Trophoblast cell (in vitro differentiated cells and primary cell): ENCODE results near the gene CNOT3.

Source experiments
- DNase-seq, 2 donors: peaks; one replicate each; pipeline ENCODE4 v3.0.0-alpha.2; 2016
- H2AFZ ChIP-seq: 2 replicates; pipeline ENCODE4 v1.6.1; 2013; ENCODE audit warnings: low read length, moderate library complexity, mild to moderate bottlenecking; ENCODE audit not compliant: insufficient read depth, poor library complexity
- H2AK5ac ChIP-seq: 2 replicates; pipeline ENCODE4 v1.6.1; 2013; ENCODE audit warnings: mild to moderate bottlenecking, low read length
- H2BK120ac ChIP-seq: 2 replicates; pipeline ENCODE4 v1.6.1; 2013; ENCODE audit warnings: low read length, mild to moderate bottlenecking, moderate library complexity; ENCODE audit not compliant: insufficient read depth, poor library complexity
- H2BK12ac ChIP-seq: 2 replicates; pipeline ENCODE4 v1.6.1; 2013; ENCODE audit warnings: mild to moderate bottlenecking, low read length, moderate library complexity
- H2BK5ac ChIP-seq: 2 replicates; pipeline ENCODE4 v1.6.1; 2013; ENCODE audit warnings: low read length, low read depth, moderate library complexity, mild to moderate bottlenecking; ENCODE audit not compliant: poor library complexity
- H3K14ac ChIP-seq: 2 replicates; pipeline ENCODE4 v1.6.1; 2013; ENCODE audit warnings: mild to moderate bottlenecking, low read length
- H3K18ac ChIP-seq: 2 replicates; pipeline ENCODE4 v1.6.1; 2013; ENCODE audit warnings: mild to moderate bottlenecking, low read length
- H3K23ac ChIP-seq: 2 replicates; pipeline ENCODE4 v1.6.1; 2013; ENCODE audit warnings: low read length
- H3K27ac ChIP-seq: 2 replicates; pipeline ENCODE4 v1.5.1; 2013; ENCODE audit warnings: low read depth, mild to moderate bottlenecking, inconsistent platforms, low read length, moderate library complexity
- H3K27me3 ChIP-seq: 2 replicates; pipeline ENCODE4 v1.6.1; 2013; ENCODE audit warnings: inconsistent platforms, mild to moderate bottlenecking, low read length, moderate library complexity; ENCODE audit not compliant: insufficient read depth
- H3K36me3 ChIP-seq, 2 experiments: 1 replicate in 1 of 2; 2 replicates in 1 of 2; pipeline ENCODE4 v1.6.1; 2013; ENCODE audit warnings: low read length in 2 of 2, mild to moderate bottlenecking in 2 of 2, moderate library complexity in 1 of 2; ENCODE audit not compliant: insufficient read depth in 2 of 2, control insufficient read depth in 1 of 2
- H3K4ac ChIP-seq: 2 replicates; pipeline ENCODE4 v1.6.1; 2013; ENCODE audit warnings: low read depth, mild to moderate bottlenecking, low read length, moderate library complexity
- H3K4me1 ChIP-seq, 2 experiments: 1 replicate in 1 of 2; 2 replicates in 1 of 2; pipeline ENCODE4 v1.6.1; 2013; ENCODE audit warnings: low read length in 2 of 2, mild to moderate bottlenecking in 2 of 2, moderate library complexity in 1 of 2; ENCODE audit not compliant: insufficient read depth in 2 of 2, control insufficient read depth in 1 of 2
- H3K4me2 ChIP-seq: 2 replicates; pipeline ENCODE4 v1.6.1; 2013; ENCODE audit warnings: inconsistent platforms, mild to moderate bottlenecking, low read length, moderate library complexity
- H3K4me3 ChIP-seq: 2 replicates; pipeline ENCODE4 v1.5.1; 2013; ENCODE audit warnings: mild to moderate bottlenecking, low read depth, low read length, inconsistent platforms
- H3K79me1 ChIP-seq: one replicate; pipeline ENCODE4 v1.6.1; 2013; ENCODE audit warnings: low read length
- H3K79me2 ChIP-seq: 2 replicates; pipeline ENCODE4 v1.6.1; 2013; ENCODE audit warnings: low read length, mild to moderate bottlenecking; ENCODE audit not compliant: control insufficient read depth, insufficient read depth, poor library complexity
- H3K9ac ChIP-seq: 2 replicates; pipeline ENCODE4 v1.6.1; 2013; ENCODE audit warnings: mild to moderate bottlenecking, low read length
- H3K9me3 ChIP-seq: 2 replicates; pipeline ENCODE4 v1.6.1; 2013; ENCODE audit warnings: low read depth, mild to moderate bottlenecking, control low read depth, inconsistent platforms, low read length; ENCODE audit not compliant: insufficient read depth
- H4K12ac ChIP-seq: 2 replicates; pipeline ENCODE4 v1.6.1; 2013; ENCODE audit warnings: low read depth, mild to moderate bottlenecking, low read length, moderate library complexity
- H4K8ac ChIP-seq: 2 replicates; pipeline ENCODE4 v1.6.1; 2013; ENCODE audit warnings: low read depth, mild to moderate bottlenecking, low read length, moderate library complexity
- H4K91ac ChIP-seq: one replicate; pipeline ENCODE4 v1.6.1; 2013; ENCODE audit warnings: low read depth, mild to moderate bottlenecking, low read length, moderate library complexity
- WGBS: extraction: QIAGEN DNeasy Blood & Tissue Kit; methylation state at CpG from one replicate; pipeline ENCODE4 v1.1.7; 2013; ENCODE audit warnings: missing lambda C conversion rate; ENCODE audit not compliant: insufficient read length, insufficient coverage; ENCODE audit errors: extremely low coverage; 5-methylcytosine and 5-hydroxymethylcytosine counted together

CNOT3 gene

GRCh38 chr19:54145541-54146158, 8.1 kb downstream of the CNOT3 start:
- Histone ChIP-seq H3K9me3 (no peaks in the 10 kb centered on the region), H3K23ac (no peak overlapping the region), H3K79me1 (no peaks in the 10 kb centered on the region), H4K8ac (no peak overlapping the region), H2BK12ac (no peak overlapping the region), H2BK5ac (no peak overlapping the region), H3K9ac (no peak overlapping the region), H4K12ac (peak overlapping the region; percentile 27), H2AK5ac (no peak overlapping the region), H3K27me3 (no peaks in the 10 kb centered on the region), H3K4me2 (no peak overlapping the region), H3K4me3 (no peak overlapping the region), H3K79me2 (peaks cover under 1% of the 10 kb centered on the region), H3K4me1 (no peaks in the 10 kb centered on the region), H3K36me3 (peaks cover 91 to 92% of the 10 kb centered on the region in 2 experiments), H3K27ac (no peak overlapping the region), H3K4ac (no peak overlapping the region), H3K18ac (no peak overlapping the region), H2AFZ (no peak overlapping the region), H3K14ac (no peak overlapping the region), H2BK120ac (no peak overlapping the region), H4K91ac (no peak overlapping the region)
- WGBS: no CpG with 5 or more reads among the region's 28 CpGs
- no peak for DNase-seq

- H2BK120ac ChIP-seq: no peak overlapping the region
- peaks cover 1% of the 10 kb centered on the region for H3K9me3 ChIP-seq
- H2AK5ac ChIP-seq: no peak overlapping the region
- no peak overlapping the region for H3K23ac ChIP-seq
- no peak overlapping the region for H4K8ac ChIP-seq
- H4K91ac ChIP-seq: no peak overlapping the region
- no peak for DNase-seq
- no peak overlapping the region for H4K12ac ChIP-seq
- no peak overlapping the region for H3K4ac ChIP-seq
- peaks cover 96 to 98% of the 10 kb centered on the region in 2 experiments for H3K36me3 ChIP-seq
- H3K27me3 ChIP-seq: no peaks in the 10 kb centered on the region
- no peak overlapping the region for H2BK12ac ChIP-seq
- no peaks in the 10 kb centered on the region for H3K79me2 ChIP-seq
- H3K9ac ChIP-seq: no peak overlapping the region
- H3K4me3 ChIP-seq: no peak overlapping the region
- no peak overlapping the region for H3K14ac ChIP-seq
- H3K4me2 ChIP-seq: no peak overlapping the region
- H3K18ac ChIP-seq: no peak overlapping the region
- H3K4me1 ChIP-seq: no peaks in the 10 kb centered on the region
- WGBS: no CpG with 5 or more reads among the region's 3 CpGs
- no peaks in the 10 kb centered on the region for H3K79me1 ChIP-seq
- no peak overlapping the region for H2AFZ ChIP-seq
- no peak overlapping the region for H3K27ac ChIP-seq
- no peak overlapping the region for H2BK5ac ChIP-seq
Measured at GRCh38 chr19:54147676-54148075, 10.1 kb downstream of the CNOT3 start.

GRCh38 chr19:54148158-54148557, 10.6 kb downstream of the CNOT3 start:
- Histone ChIP-seq H2BK12ac (no peak overlapping the region), H2BK5ac (no peak overlapping the region), H4K91ac (no peak overlapping the region), H2AFZ (no peak overlapping the region), H4K8ac (no peak overlapping the region), H3K14ac (no peak overlapping the region), H3K36me3 (peaks cover 96 to 98% of the 10 kb centered on the region in 2 experiments), H3K23ac (no peak overlapping the region), H4K12ac (no peak overlapping the region), H3K27ac (no peak overlapping the region), H3K9ac (no peak overlapping the region), H3K79me1 (no peaks in the 10 kb centered on the region), H3K4me1 (no peaks in the 10 kb centered on the region), H3K4ac (no peak overlapping the region), H3K9me3 (peaks cover 1% of the 10 kb centered on the region), H3K79me2 (no peaks in the 10 kb centered on the region), H3K27me3 (no peaks in the 10 kb centered on the region), H3K18ac (no peak overlapping the region), H3K4me2 (no peak overlapping the region), H3K4me3 (no peak overlapping the region), H2AK5ac (no peak overlapping the region), H2BK120ac (no peak overlapping the region)
- DNase-seq: no peak
- no CpG with 5 or more reads among the region's 19 CpGs for WGBS

GRCh38 chr19:54149021-54149812, 11.7 kb downstream of the CNOT3 start:
- no peaks in the 10 kb centered on the region for H3K79me1 ChIP-seq
- no peak overlapping the region for H3K27ac ChIP-seq
- no peak overlapping the region for H4K12ac ChIP-seq
- no peak overlapping the region for H2AFZ ChIP-seq
- no CpG with 5 or more reads among the region's 12 CpGs for WGBS
- H3K4ac ChIP-seq: no peak overlapping the region
- no peaks in the 10 kb centered on the region for H3K4me1 ChIP-seq
- DNase-seq: no peak
- H4K91ac ChIP-seq: no peak overlapping the region
- H2AK5ac ChIP-seq: no peak overlapping the region
- H3K9ac ChIP-seq: no peak overlapping the region
- no peak overlapping the region for H3K18ac ChIP-seq
- H3K27me3 ChIP-seq: no peaks in the 10 kb centered on the region
- no peak overlapping the region for H2BK5ac ChIP-seq
- H3K9me3 ChIP-seq: peaks cover 1% of the 10 kb centered on the region
- no peak overlapping the region for H3K4me3 ChIP-seq
- H4K8ac ChIP-seq: no peak overlapping the region
- H3K36me3 ChIP-seq: peaks cover 96 to 98% of the 10 kb centered on the region in 2 experiments
- H3K4me2 ChIP-seq: no peak overlapping the region
- H3K14ac ChIP-seq: no peak overlapping the region
- H3K23ac ChIP-seq: no peak overlapping the region
- no peak overlapping the region for H2BK12ac ChIP-seq
- H2BK120ac ChIP-seq: no peak overlapping the region
- no peaks in the 10 kb centered on the region for H3K79me2 ChIP-seq
